MM.1S (cell line): ENCODE measurements around the gene RAI1.

Experiments used
- DNase-seq: peaks from one replicate; pipeline ENCODE4 v3.0.0-alpha.2; 2015
- H2AFZ ChIP-seq: fragments of 300-600 bp; sonication (generic); 2 replicates; pipeline ENCODE4 v1.6.0; 2016; ENCODE audit warnings: antibody characterized with exemption, low read length
- H3F3A ChIP-seq: fragments of 300-600 bp; sonication (generic); 2 replicates; pipeline ENCODE4 v1.6.1; 2016; ENCODE audit warnings: mild to moderate bottlenecking, antibody characterized with exemption, low read length, moderate library complexity, mixed read lengths; ENCODE audit not compliant: insufficient read depth
- H3K27ac ChIP-seq: fragments of 300-600 bp; sonication (generic); 2 replicates; pipeline ENCODE4 v1.5.1; 2016; ENCODE audit warnings: mild to moderate bottlenecking, low read length
- H3K27me3 ChIP-seq: fragments of 300-600 bp; sonication (generic); replicated peaks from 2 replicates; pipeline ENCODE4 v1.6.0; 2016; ENCODE audit warnings: low read length; ENCODE audit not compliant: insufficient read depth
- H3K36me3 ChIP-seq: fragments of 300-600 bp; sonication (generic); replicated peaks from 2 replicates; pipeline ENCODE4 v1.6.1; 2016; ENCODE audit warnings: mild to moderate bottlenecking, low read length, mixed read lengths; ENCODE audit not compliant: insufficient read depth
- H3K4me1 ChIP-seq: fragments of 300-600 bp; sonication (generic); 2 replicates; pipeline ENCODE4 v1.6.1; 2016; ENCODE audit warnings: low read length, mixed read lengths
- H3K4me2 ChIP-seq: fragments of 300-600 bp; sonication (generic); 2 replicates; pipeline ENCODE4 v1.6.0; 2016; ENCODE audit warnings: low read depth, low read length
- H3K4me3 ChIP-seq: fragments of 300-600 bp; sonication (generic); 2 replicates; pipeline ENCODE4 v1.5.1; 2016; ENCODE audit warnings: low read length, mixed read lengths
- H3K79me2 ChIP-seq: fragments of 300-600 bp; sonication (generic); 2 replicates; pipeline ENCODE4 v1.6.1; 2016; ENCODE audit warnings: mixed run types, low read length, mixed read lengths
- H3K9ac ChIP-seq: fragments of 300-600 bp; sonication (generic); 2 replicates; pipeline ENCODE4 v1.6.1; 2016; ENCODE audit warnings: low read length, mixed read lengths
- H3K9me2 ChIP-seq: fragments of 300-600 bp; sonication (generic); replicated peaks from 2 replicates; pipeline ENCODE4 v1.6.1; 2016; ENCODE audit warnings: mild to moderate bottlenecking, low read length, mixed read lengths; ENCODE audit not compliant: insufficient read depth
- H3K9me3 ChIP-seq: fragments of 300-600 bp; sonication (generic); replicated peaks from 2 replicates; pipeline ENCODE4 v1.6.1; 2016; ENCODE audit warnings: mild to moderate bottlenecking, low read length, mixed read lengths; ENCODE audit not compliant: insufficient read depth
- H4K20me1 ChIP-seq: fragments of 300-600 bp; sonication (generic); 2 replicates; pipeline ENCODE4 v1.6.1; 2016; ENCODE audit warnings: mild to moderate bottlenecking, low read length, moderate library complexity, mixed read lengths; ENCODE audit not compliant: insufficient read depth
- CTCF ChIP-seq: fragments of 300-600 bp; sonication (generic); IDR thresholded peaks from 2 replicates; pipeline ENCODE4 v1.5.1; 2016; ENCODE audit warnings: antibody characterized with exemption, low read length, mixed read lengths
- EZH2 ChIP-seq: fragments of 300-600 bp; sonication (generic); optimal IDR thresholded peaks from 2 replicates; pipeline ENCODE3; 2017; ENCODE audit warnings: low read depth, mild to moderate bottlenecking, antibody characterized with exemption, low read length, mixed read lengths
- EZH2phosphoT487 ChIP-seq: fragments of 300-600 bp; sonication (generic); IDR thresholded peaks from 2 replicates; pipeline ENCODE4 v1.6.1; 2018; ENCODE audit warnings: antibody characterized with exemption, low read length

Gene RAI1

GRCh38 chr17:17824783-17825614 lies 143.7 kb downstream of the RAI1 start:
- Histone ChIP-seq H3K36me3 (no peaks in the 10 kb centered on the region), H3K4me3 (no peak overlapping the region), H3F3A (peaks cover 12% of the 10 kb centered on the region; the same call in 1 of the 2 replicates), H3K4me2 (peak overlapping the region; percentile 84; the same call in 1 of the 2 replicates), H3K79me2 (peaks cover 77% of the 10 kb centered on the region), H3K9ac (no peak overlapping the region), H3K27ac (peak overlapping the region; percentile 63; the same call in 1 of the 2 replicates), H3K9me3 (no peaks in the 10 kb centered on the region), H3K4me1 (peaks cover 47% of the 10 kb centered on the region), H2AFZ (no peak overlapping the region), H4K20me1 (no peaks in the 10 kb centered on the region; the same call in 1 of the 2 replicates), H3K27me3 (no peaks in the 10 kb centered on the region), H3K9me2 (no peaks in the 10 kb centered on the region)
- no peak for DNase-seq
- TF ChIP-seq EZH2phosphoT487 = no peak
- no peak for TF ChIP-seq CTCF
- TF ChIP-seq EZH2 = no peak

GRCh38 chr17:17826342-17826713 lies 145.1 kb downstream of the RAI1 start:
- Histone ChIP-seq H3K4me2 (no peak overlapping the region), H4K20me1 (no peaks in the 10 kb centered on the region), H3K9ac (no peak overlapping the region), H3K9me3 (no peaks in the 10 kb centered on the region), H2AFZ (no peak overlapping the region), H3K9me2 (no peaks in the 10 kb centered on the region), H3K27me3 (no peaks in the 10 kb centered on the region), H3K4me3 (no peak overlapping the region), H3K4me1 (peaks cover 47% of the 10 kb centered on the region), H3F3A (peaks cover 16% of the 10 kb centered on the region; the same call in 1 of the 2 replicates), H3K79me2 (peaks cover 77% of the 10 kb centered on the region), H3K27ac (no peak overlapping the region), H3K36me3 (no peaks in the 10 kb centered on the region)
- no peak for TF ChIP-seq EZH2phosphoT487
- TF ChIP-seq EZH2 = no peak
- no peak for TF ChIP-seq CTCF
- DNase-seq = no peak

- H3K9me2 ChIP-seq = no peaks in the 10 kb centered on the region
- H3K36me3 ChIP-seq = no peaks in the 10 kb centered on the region
- no peak overlapping the region for H3K4me2 ChIP-seq
- H3F3A ChIP-seq = peaks cover 16% of the 10 kb centered on the region; the same call in 1 of the 2 replicates
- H3K4me1 ChIP-seq = peaks cover 41% of the 10 kb centered on the region
- no peak for DNase-seq
- TF ChIP-seq EZH2phosphoT487 = no peak
- TF ChIP-seq CTCF = no peak
- TF ChIP-seq EZH2 = no peak
- no peak overlapping the region for H2AFZ ChIP-seq
- H4K20me1 ChIP-seq = no peaks in the 10 kb centered on the region
- H3K27me3 ChIP-seq = no peaks in the 10 kb centered on the region
- H3K79me2 ChIP-seq = peaks cover 77% of the 10 kb centered on the region
- H3K27ac ChIP-seq = no peak overlapping the region
- no peaks in the 10 kb centered on the region for H3K9me3 ChIP-seq
- no peak overlapping the region for H3K9ac ChIP-seq
- no peak overlapping the region for H3K4me3 ChIP-seq
Measured at GRCh38 chr17:17826942-17827785, 145.9 kb downstream of the RAI1 start.
